IPS-NIHi7 (cell line): ENCODE data around the gene DGCR6L.
"Not testable (repeated sequence)": the region's sequence is repeated elsewhere in the genome, so short reads cannot be mapped to it uniquely, and the experiment has no call there.

ENCODE experiments used
- DNase-seq: peaks from one replicate; pipeline ENCODE4 v3.0.0; 2012; ENCODE audit warnings: mixed read lengths; ENCODE audit errors: extremely low spot score

The DGCR6L gene

DNA sequence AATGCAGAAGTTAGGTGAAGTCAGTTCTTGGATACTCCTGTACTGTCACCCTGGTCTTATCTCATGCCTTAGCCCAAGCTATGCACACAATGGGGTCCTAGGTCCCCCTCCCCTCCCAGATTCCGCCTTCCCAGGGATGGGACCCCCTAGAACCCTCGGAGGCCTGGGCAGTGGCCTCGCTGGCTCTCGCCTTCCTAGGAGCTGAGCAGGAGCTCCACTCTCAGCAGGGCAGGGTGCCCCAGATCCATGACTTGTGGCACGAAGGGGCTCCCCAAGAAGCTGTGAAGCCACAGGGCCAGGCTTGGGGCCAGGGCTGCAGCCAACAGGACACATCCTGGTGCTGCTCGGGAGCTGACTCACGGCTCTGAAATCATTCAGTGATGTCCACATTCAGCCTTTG, 9.7 kb downstream of the DGCR6L start:
- DNase-seq: not testable (repeated sequence)

DNA sequence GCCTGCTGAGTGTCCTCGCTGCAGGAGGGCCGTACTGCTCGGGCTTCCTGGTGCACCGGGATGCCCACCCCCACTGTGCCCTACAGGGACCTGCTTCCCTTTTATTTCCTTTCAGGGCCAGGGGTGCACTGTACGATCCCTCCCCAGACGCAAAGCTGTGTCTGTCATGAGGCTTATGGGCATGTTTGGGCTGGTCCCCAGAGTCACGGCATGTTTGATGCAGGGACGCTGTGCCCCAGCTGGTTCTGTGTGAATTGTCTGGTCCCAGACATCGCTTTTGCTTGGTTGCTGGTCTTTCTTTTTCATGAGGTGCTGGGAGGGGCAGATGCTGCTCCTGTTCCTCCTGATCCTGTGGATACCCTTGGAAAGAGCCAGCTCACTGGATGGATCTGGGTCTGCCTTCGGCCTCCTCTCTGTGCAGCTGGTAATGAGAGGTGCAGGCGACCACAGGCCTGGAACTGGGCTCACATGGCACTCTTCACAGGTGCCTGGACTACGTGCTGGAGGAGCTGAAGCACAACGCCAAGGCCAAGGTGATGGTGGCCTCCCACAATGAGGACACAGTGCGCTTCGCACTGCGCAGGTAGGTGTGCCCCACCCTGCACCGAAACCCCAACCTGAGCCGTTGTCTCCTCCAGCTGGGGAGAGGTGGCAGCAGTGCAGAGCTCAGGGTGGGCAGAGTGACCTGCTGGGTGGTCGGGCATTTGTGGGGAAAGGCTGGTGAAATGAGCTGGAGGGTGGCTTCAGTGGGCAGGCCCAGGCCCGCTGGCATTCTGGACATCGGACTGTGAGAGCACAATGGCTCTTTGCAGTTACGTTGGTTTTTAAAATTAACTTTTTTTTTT, 10.8 kb downstream of the DGCR6L start:
- DNase-seq: not testable (repeated sequence)

DNA sequence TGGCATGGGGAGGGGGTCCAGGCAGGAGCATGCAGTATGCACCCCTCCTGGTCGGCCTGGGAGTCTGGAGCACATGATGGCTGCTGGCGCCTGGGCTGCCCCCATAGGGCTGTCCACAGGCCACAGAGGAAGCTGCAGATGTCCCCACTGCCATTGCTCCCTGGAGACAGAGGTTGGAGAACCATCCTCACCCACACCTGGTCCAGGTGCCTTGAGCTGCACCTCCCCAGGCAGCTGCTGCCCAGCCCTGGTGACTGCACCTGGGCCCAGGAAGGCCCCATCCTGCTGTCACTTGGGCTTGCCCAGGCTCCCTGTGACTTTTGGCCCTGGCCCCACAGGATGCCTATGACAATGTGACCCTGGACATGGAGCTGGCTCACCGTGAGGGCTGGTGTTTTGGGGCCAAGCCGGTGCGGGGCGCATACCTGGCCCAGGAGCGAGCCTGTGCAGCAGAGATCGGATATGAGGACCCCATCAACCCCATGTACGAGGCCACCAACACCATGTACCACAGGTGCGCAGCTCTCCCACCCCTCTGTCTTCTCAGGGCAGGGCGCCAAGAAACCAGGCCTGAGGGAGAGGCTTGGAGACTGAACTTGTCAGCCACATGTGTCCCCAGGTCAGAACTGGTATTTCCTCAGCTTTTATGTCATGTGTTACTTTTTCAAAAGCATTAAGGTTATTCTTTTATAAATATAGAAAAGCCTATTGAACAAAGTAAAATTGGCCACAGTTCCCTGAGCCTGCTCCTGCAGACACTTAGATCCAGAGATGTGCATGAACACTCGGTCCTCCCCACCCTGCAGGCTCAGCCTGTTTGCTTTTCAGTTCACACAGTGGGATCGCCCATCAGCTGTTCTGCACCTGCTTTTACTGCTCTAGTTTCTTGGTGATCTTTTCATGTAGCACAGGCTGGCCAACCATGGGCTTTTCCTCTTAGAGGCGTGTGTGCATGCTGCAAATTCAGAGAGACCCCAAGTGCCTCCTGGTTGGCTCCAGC, 12.1 kb downstream of the DGCR6L start:
- DNase-seq: not testable (repeated sequence)

GRCh38 chr22:20306646-20307447, 13.0 kb downstream of the DGCR6L start:
- DNase-seq: not testable (repeated sequence)

GRCh38 chr22:20305894-20306645, 13.8 kb downstream of the DGCR6L start:
- no peak for DNase-seq

DNA sequence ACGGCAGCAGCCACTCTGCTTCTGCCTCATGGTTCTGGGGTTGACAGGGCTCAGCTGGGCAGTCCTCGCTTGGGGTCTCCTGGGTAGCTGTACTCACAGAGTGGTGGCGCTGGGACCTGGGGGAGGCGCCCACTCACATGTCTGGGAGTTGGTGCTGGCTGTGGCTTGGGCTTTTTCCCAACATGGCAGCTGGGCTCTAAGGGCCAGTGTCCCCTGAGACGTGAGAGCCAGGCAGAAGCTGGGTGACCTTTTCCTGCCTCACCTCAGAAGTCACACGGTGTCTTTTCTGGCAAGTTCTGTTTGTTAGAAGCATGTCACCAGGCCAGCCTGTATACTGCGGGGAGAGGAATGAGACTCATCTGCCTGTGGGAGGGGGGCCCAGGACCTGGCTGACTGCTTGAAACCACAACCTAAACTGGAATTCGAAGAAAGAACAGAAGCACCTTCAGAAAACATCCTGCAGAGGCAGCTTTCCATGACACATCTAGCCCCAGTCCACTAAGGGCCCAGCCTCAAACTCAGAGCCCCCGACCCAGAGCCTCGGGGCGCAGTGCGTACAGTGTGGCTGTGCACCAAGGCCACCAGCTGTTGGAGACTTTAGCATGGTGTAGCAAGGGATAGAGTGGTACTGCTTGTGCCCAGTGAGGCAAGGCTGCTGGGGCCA, 14.5 kb downstream of the DGCR6L start:
- DNase-seq: not testable (repeated sequence)

- no peak for DNase-seq
Measured at GRCh38 chr22:20304646-20305045, 15.2 kb downstream of the DGCR6L start.

DNA sequence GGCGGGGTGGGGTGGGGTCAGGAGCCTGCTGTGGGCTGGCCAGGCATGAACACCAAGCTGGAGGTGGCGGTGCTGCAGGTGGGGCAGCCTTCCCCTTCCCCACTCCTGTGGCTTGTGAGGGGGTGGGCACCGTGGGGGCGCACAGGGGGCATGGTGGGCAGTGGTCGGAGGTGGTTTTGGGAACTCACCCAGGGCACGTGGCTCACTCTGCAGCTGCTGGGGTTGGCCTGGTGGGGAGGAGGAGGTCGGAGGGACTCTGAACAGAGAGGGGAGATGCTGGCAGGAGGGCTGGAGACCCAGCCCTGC, 16.7 kb downstream of the DGCR6L start:
- DNase-seq: not testable (repeated sequence)

GRCh38 chr22:20302438-20303228, 17.2 kb downstream of the DGCR6L start:
- no peak for DNase-seq

GRCh38 chr22:20299746-20300136, 20.1 kb downstream of the DGCR6L start:
- no peak for DNase-seq

DNA sequence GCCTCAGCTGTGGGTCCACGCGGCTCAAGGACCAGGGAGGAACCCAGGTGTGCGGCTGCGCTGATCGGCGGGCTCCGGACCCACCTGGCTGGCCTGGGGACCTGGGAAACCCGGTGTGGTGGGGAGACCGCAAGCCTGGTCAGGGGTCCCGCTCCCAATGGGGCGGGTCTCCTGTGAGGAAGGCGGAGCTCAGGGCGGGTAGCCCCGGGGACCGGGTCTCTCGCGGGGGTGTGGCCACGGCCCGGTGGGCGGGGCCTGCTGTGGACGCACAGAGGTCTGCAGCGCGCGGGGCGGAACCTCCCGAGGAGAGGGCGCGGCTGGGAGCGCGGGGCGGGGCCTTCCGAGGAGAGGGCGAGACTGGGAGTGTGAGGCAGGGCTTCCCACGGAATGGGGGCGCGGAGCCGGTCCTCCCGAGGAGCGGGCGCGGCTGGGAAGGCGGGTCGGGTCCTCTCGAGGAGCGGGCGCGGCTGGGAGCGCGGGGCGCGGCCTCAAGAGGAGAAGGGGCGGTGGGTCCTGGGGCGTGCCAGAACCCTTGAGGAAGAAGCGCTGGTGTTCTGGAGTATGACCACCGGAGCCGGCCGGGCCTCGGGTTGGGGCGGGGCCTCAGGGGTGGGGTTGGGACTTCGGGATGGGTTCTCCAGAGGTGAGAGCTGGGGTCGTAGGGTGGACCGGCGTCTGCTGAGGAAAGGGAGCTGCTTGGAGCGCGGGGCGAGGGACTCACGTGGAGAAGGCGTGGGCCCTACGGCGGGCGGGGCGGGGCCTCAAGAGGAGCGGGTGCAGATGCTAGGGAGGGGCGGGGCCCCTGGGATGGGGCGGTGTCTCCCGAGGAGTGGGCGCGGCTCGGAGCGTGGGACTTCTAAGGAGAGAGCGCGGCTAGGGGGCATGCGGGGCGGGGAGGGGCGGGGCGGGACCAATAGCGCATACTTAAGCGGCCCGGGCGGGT, 20.8 kb downstream of the DGCR6L start:
- peak; percentile 91 for DNase-seq

GRCh38 chr22:20298110-20298802, 21.6 kb downstream of the DGCR6L start:
- DNase-seq: no peak

DNA sequence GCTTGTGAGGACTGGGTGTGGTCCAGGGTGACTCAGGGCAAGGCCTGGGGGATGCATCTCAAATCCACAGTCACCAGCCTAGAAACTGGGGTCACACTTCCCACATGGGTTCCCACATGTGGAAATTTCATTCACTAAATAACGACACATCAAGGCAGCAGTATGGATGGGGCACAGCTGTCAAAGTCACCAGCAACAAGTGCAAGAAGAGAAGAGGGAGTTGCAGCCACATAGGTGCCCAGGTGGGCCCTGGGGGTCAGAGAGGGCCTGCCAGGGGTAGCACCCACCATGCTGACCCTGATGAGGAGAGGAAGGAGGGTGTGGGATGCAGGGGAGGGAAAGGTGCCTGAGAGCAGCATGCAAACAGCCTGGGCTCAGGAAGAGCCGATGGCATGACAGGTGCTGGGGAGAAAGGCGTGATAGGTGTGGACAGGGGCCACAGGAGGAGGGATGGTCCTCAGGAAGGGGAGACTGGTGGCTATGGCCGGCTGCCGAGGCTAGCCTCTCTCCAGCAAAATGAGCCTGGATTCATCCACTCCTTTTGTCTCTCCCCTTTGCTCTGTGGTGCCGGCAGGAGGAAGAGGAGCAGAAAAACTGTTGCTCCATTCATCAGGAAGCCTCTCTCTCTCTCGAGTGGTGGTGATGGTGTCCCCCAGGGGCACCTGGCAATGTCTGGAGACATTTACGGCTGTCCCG, 22.3 kb downstream of the DGCR6L start:
- DNase-seq: no peak

DNA sequence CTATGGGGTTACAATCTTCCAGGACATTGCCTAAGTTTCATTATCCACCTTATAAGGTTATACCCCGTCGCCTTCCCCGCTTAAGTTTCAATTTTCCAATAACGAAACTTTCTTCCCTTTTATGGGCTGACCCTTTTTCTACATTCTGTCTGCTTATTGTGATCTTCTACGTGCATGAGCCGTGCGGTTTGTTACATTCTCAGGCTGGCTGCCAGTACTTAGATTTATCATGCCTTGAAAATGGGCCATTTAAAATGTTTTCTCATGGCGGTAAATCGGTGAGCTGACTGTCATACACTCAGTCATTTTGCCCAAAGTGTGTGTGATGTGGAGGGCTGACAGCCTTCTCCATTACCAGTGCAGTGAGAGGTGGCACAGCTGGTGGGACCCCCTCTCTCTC, 23.3 kb downstream of the DGCR6L start:
- no peak for DNase-seq

- DNase-seq: no peak
Measured at GRCh38 chr22:20295262-20296064, 24.4 kb downstream of the DGCR6L start.

DNA sequence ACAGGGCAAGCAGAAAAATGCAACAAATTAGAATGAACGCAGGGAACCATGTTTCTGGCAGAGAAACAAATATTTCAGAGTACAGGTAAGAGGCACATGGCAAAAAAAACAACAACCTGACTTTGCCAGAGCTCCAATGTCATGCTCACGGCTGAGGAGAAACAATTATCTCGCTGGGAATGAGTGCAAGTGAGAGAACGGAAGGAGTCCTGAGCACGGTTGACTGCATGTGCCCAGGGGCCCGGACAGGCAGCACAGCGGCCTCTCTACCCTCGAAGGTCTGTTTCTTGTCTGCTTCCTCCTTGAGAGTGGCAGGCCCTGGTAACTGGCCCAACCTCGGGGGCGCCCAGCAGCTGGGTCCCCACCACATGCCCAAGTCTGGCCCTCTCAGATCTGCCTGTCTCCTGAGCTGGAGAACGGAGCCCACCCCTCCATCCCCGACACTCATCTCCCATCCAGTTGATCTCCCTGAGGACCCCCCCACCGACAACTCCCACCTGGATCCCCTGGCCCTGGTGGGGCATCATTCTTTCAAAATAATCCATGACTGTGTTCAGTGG, 27.1 kb downstream of the DGCR6L start:
- DNase-seq: no peak
